Measurements from ENCODE around the gene DGKB. TPM values are rescaled to one million over a fixed set of nuclear protein-coding genes. Genes with fewer than 3 reads are reported as not detected.

DGKB gene
- total and polyA plus RNA-seq, 2 experiments from 2014 or later: 0.28 to 1.7 TPM

DNA sequence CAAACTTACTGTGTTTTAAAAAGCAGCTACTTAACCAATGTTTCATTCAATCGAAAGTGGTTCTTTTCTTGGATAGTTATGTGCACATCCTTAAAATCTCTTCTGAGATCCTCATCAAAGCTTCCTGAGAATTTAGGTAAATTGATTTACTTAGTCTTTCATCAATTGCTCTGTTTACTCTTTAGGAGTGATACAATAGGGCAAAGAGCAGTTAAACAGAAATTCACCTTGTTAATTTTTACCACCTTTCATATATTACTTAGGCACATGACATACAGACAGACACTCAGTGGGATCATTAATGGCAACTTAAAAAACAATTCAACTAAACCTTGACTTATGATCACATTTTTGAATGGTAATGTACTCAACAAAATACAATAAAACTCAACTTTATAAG, 456.3 kb downstream of the DGKB start:
- H3K79me2 ChIP-seq: no peaks in the 10 kb centered on the region
- H3K27me3 ChIP-seq: no peaks in the 10 kb centered on the region
- H4K20me1 ChIP-seq (ENCODE audit: insufficient read depth, poor library complexity, severe bottlenecking): no peaks in the 10 kb centered on the region
- H3K4me2 ChIP-seq: peak overlapping the region; percentile 48
- peak overlapping the region; percentile 39 for H2AFZ ChIP-seq
- no peaks in the 10 kb centered on the region for H3K9me2 ChIP-seq (replicated peaks; ENCODE audit: insufficient read depth)
- no peaks in the 10 kb centered on the region for H3K9me3 ChIP-seq (ENCODE audit: low read depth)
- no peak overlapping the region for H3K4me3 ChIP-seq
- WGBS (ENCODE audit: low lambda C conversion rate, missing lambda C conversion rate): 32% methylated on average over 1 of the region's 1 CpG
- TF ChIP-seq, protein P1, sequence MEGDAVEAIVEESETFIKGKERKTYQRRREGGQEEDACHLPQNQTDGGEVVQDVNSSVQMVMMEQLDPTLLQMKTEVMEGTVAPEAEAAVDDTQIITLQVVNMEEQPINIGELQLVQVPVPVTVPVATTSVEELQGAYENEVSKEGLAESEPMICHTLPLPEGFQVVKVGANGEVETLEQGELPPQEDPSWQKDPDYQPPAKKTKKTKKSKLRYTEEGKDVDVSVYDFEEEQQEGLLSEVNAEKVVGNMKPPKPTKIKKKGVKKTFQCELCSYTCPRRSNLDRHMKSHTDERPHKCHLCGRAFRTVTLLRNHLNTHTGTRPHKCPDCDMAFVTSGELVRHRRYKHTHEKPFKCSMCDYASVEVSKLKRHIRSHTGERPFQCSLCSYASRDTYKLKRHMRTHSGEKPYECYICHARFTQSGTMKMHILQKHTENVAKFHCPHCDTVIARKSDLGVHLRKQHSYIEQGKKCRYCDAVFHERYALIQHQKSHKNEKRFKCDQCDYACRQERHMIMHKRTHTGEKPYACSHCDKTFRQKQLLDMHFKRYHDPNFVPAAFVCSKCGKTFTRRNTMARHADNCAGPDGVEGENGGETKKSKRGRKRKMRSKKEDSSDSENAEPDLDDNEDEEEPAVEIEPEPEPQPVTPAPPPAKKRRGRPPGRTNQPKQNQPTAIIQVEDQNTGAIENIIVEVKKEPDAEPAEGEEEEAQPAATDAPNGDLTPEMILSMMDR (IDR thresholded peaks at IDR 0.05; ENCODE audit: poor library complexity): no peak
- no peak for TF ChIP-seq EZH2phosphoT487 (IDR thresholded peaks at IDR 0.05; ENCODE audit: low read depth, severe bottlenecking, unreplicated experiment)
- TF ChIP-seq EZH2 (IDR thresholded peaks at IDR 0.05; ENCODE audit: borderline replicate concordance): no peak
- H3K4me1 ChIP-seq (ENCODE audit: insufficient read depth): peaks cover 3% of the 10 kb centered on the region
- no peaks in the 10 kb centered on the region for H3K36me3 ChIP-seq (replicated peaks; ENCODE audit: insufficient read depth, low read depth)
- DNase-seq (ENCODE audit: low spot score): no peak
- H3K27ac ChIP-seq: peak overlapping the region; percentile 68

DNA sequence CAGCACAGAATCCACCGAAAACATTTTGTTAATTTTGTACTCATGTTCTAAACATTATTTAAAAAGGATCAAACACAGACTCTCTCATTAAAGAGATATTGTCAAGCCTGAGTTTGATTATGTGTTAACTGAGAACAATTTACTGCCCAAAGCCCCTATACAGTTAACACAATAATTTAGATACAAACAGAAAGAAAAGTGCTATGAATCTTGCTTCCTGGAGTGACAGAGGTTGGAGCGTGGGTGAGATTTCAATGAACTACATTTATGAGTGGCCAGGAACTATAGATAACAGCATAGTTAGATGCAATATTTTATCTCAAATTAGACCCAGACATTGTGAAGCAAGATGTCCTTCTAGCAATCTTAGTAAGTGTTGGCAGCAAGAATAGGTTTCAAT, 464.2 kb downstream of the DGKB start:
- H3K27me3 ChIP-seq: no peaks in the 10 kb centered on the region
- no peaks in the 10 kb centered on the region for H3K9me2 ChIP-seq (replicated peaks; ENCODE audit: insufficient read depth)
- no peaks in the 10 kb centered on the region for H3K79me2 ChIP-seq
- H3K9me3 ChIP-seq (ENCODE audit: low read depth): no peaks in the 10 kb centered on the region
- no peaks in the 10 kb centered on the region for H3K36me3 ChIP-seq (replicated peaks; ENCODE audit: insufficient read depth, low read depth)
- H4K20me1 ChIP-seq (ENCODE audit: insufficient read depth, poor library complexity, severe bottlenecking): no peaks in the 10 kb centered on the region
- no peak for DNase-seq (ENCODE audit: low spot score)
- H3K27ac ChIP-seq: no peak overlapping the region
- H3K4me3 ChIP-seq: no peak overlapping the region
- TF ChIP-seq EZH2 (IDR thresholded peaks at IDR 0.05; ENCODE audit: borderline replicate concordance): no peak
- TF ChIP-seq EZH2phosphoT487 (IDR thresholded peaks at IDR 0.05; ENCODE audit: low read depth, severe bottlenecking, unreplicated experiment): no peak
- TF ChIP-seq, protein P1 (IDR thresholded peaks at IDR 0.05; ENCODE audit: poor library complexity): no peak
- no peaks in the 10 kb centered on the region for H3K4me1 ChIP-seq (ENCODE audit: insufficient read depth)
- no peak overlapping the region for H2AFZ ChIP-seq
- no peak overlapping the region for H3K4me2 ChIP-seq
- 66% methylated on average over 2 of the region's 2 CpGs for WGBS (ENCODE audit: low lambda C conversion rate, missing lambda C conversion rate)

DNA sequence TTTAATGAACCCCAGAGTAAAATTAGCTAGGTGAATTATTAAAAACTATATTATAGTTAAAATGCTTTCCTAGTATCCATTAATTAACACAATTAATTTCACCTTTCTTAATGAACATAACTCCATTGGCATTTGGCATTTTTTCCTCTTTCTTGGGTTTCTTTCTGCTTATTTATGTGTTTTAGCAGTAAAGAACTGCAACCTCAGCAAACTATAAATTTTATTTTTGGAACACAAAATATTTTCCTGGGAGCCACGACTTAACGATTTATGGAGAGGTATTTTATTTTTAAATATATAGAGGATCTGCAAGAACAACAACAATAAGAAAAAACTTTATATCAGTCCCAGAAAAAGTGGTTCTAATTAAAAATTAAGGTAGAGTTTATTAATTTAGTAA, 465.7 kb downstream of the DGKB start:
- Histone ChIP-seq H4K20me1 (ENCODE audit: insufficient read depth, poor library complexity, severe bottlenecking) (no peaks in the 10 kb centered on the region), H3K27me3 (no peaks in the 10 kb centered on the region), H3K79me2 (no peaks in the 10 kb centered on the region), H3K4me1 (ENCODE audit: insufficient read depth) (no peaks in the 10 kb centered on the region), H3K9me3 (ENCODE audit: low read depth) (no peaks in the 10 kb centered on the region), H3K4me2 (no peak overlapping the region), H3K27ac (no peak overlapping the region), H3K4me3 (no peak overlapping the region), H2AFZ (no peak overlapping the region), H3K36me3 (replicated peaks; ENCODE audit: insufficient read depth, low read depth) (no peaks in the 10 kb centered on the region), H3K9me2 (replicated peaks; ENCODE audit: insufficient read depth) (no peaks in the 10 kb centered on the region)
- no peak for DNase-seq (ENCODE audit: low spot score)
- no peak for TF ChIP-seq EZH2 (IDR thresholded peaks at IDR 0.05; ENCODE audit: borderline replicate concordance)
- TF ChIP-seq, protein P1 (IDR thresholded peaks at IDR 0.05; ENCODE audit: poor library complexity): no peak
- no peak for TF ChIP-seq EZH2phosphoT487 (IDR thresholded peaks at IDR 0.05; ENCODE audit: low read depth, severe bottlenecking, unreplicated experiment)
- WGBS (ENCODE audit: low lambda C conversion rate, missing lambda C conversion rate): 91% methylated on average over 2 of the region's 2 CpGs

DNA sequence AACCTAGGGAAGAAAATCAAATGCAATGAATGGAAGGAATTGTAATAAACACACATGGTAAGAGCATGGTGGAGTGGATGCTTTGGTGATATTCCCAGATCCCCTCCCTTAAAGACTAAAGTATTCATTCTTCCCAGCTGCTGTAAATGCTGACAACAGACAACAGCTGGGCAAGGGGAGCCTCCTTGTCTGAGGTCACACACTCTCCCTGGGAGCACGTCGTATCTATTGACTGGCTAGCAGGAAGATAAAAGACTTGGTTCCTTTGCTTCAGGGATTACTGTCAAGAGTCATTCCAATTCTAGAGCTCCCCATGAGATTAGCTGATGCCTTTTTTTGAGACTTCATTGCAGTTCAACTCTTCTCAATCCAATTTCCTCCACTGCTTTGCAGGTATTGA, 469.6 kb downstream of the DGKB start:
- no peaks in the 10 kb centered on the region for H3K36me3 ChIP-seq (replicated peaks; ENCODE audit: insufficient read depth, low read depth)
- no peak overlapping the region for H2AFZ ChIP-seq
- H3K27me3 ChIP-seq: no peaks in the 10 kb centered on the region
- no peaks in the 10 kb centered on the region for H3K79me2 ChIP-seq
- no peaks in the 10 kb centered on the region for H3K9me2 ChIP-seq (replicated peaks; ENCODE audit: insufficient read depth)
- 61% methylated on average over 2 of the region's 2 CpGs for WGBS (ENCODE audit: low lambda C conversion rate, missing lambda C conversion rate)
- H3K4me1 ChIP-seq (ENCODE audit: insufficient read depth): no peaks in the 10 kb centered on the region
- TF ChIP-seq EZH2 (IDR thresholded peaks at IDR 0.05; ENCODE audit: borderline replicate concordance): no peak
- TF ChIP-seq, protein P1 (IDR thresholded peaks at IDR 0.05; ENCODE audit: poor library complexity): no peak
- TF ChIP-seq EZH2phosphoT487 (IDR thresholded peaks at IDR 0.05; ENCODE audit: low read depth, severe bottlenecking, unreplicated experiment): no peak
- no peak overlapping the region for H3K4me3 ChIP-seq
- H4K20me1 ChIP-seq (ENCODE audit: insufficient read depth, poor library complexity, severe bottlenecking): no peaks in the 10 kb centered on the region
- no peak for DNase-seq (ENCODE audit: low spot score)
- no peak overlapping the region for H3K27ac ChIP-seq
- no peaks in the 10 kb centered on the region for H3K9me3 ChIP-seq (ENCODE audit: low read depth)
- no peak overlapping the region for H3K4me2 ChIP-seq
